Measurements from ENCODE around the gene MMRN2. TPM values are rescaled to one million over a fixed set of nuclear protein-coding genes. Genes with fewer than 3 reads are reported as not detected.

The MMRN2 gene
- 0.13 and 0.16 TPM in 2 replicates for total RNA-seq

GRCh38 chr10:86957471-86958115 lies at the start of gene MMRN2:
Gene MMRN2 (minus strand): TSS chr10:86957615. CDS start chr10:86957541, 74 bp downstream.

GRCh38 chr10:86968271-86968993 lies 11.0 kb upstream of the MMRN2 start, which contains the start of gene ADIRF:
Gene ADIRF (plus strand): TSS chr10:86968482. CDS start chr10:86968545, 63 bp downstream.

GRCh38 chr10:86958116-86958900 lies 893 bp upstream of the MMRN2 start, which contains the start of gene SNCG:
Gene SNCG (plus strand): TSS chr10:86958599. CDS start chr10:86958698, 99 bp downstream.

Other genes starting within 250 kb of the MMRN2 start
- gene BMPR1A, start 201.0 kb downstream of the MMRN2 start, total RNA-seq: 18.9 and 20.9 TPM in 2 replicates
- gene SNCG, start 984 bp upstream of the MMRN2 start, total RNA-seq: 2.0 and 8.6 TPM in 2 replicates
- 0.33 and 0.63 TPM in 2 replicates for gene ADIRF, start 10.9 kb upstream of the MMRN2 start, total RNA-seq
- not detected in 2 replicates for gene FAM25A, start 62.7 kb upstream of the MMRN2 start, total RNA-seq
- gene GLUD1, start 137.2 kb upstream of the MMRN2 start, total RNA-seq: 101 and 112 TPM in 2 replicates
- 12.5 and 20.7 TPM in 2 replicates for gene SHLD2, start 137.6 kb upstream of the MMRN2 start, total RNA-seq

All from mesangial cell (primary cell).